Right ventricle myocardium inferior (tissue), 1 donor: Measurements from ENCODE around the gene LEF1. TPM values are rescaled to one million over a fixed set of nuclear protein-coding genes. Genes with fewer than 3 reads are reported as not detected.

Source experiments
- total RNA-seq: library from RNA; stranded (reverse); fragmentation: NEBNext Ultra II Directional; extraction: Animal tissue kit (Norgen Biotek cat#: 25700); gene quantifications from one replicate; pipeline ENCODE4 v1.2.1, GENCODE V29; 2021
- donor health status: DM: no; HTN: yes; CAD: no; lungs with severe emphysema.

Gene LEF1
- total RNA-seq, 1 donor from 2014 or later, result 0.32 TPM

Other genes starting within 250 kb of the LEF1 start
- 7.1 TPM for gene CYP2U1, start 237.4 kb downstream of the LEF1 start, total RNA-seq
- 260 TPM for gene HADH, start 179.0 kb downstream of the LEF1 start, total RNA-seq